A673 (cell line): ENCODE measurements around the gene CEP170B. TPM values are rescaled to one million over a fixed set of nuclear protein-coding genes. Genes with fewer than 3 reads are reported as not detected.
"Not testable (repeated sequence)": the region's sequence is repeated elsewhere in the genome, so short reads cannot be mapped to it uniquely, and the experiment has no call there.

ENCODE experiments used
- BruUV-seq: library from RNA; stranded (reverse); fragments of 400-500 nt; replicated peaks from 2 replicates; lab custom pipeline; 2021; lab: Mats Ljungman, UMichigan
- CTCF ChIA-PET: fragments of 300-600 bp; sonication (Branson Sonifier 250); formaldehyde crosslinking; loops from one replicate; lab custom pipeline; 2022; ENCODE audit warnings: antibody characterized with exemption; lab: Charles Lee
- POLR2A ChIA-PET: fragments of 300-600 bp; sonication (Branson Sonifier 250); formaldehyde crosslinking; loops from one replicate; lab custom pipeline; 2022; ENCODE audit warnings: antibody characterized with exemption; ENCODE audit not compliant: low non-redundant PET; lab: Charles Lee
- DNase-seq: peaks from one replicate; pipeline ENCODE4 v3.0.0-alpha.2; 2015; ENCODE audit warnings: low spot score
- H3K27ac ChIP-seq: fragments of 200-600 bp; sonication (generic); 2 replicates; pipeline ENCODE4 v1.5.1; 2016; ENCODE audit warnings: mixed run types, low read depth, mild to moderate bottlenecking, mixed read lengths, antibody characterized with exemption, low read length; ENCODE audit not compliant: poor library complexity, severe bottlenecking
- H3K27me3 ChIP-seq: fragments of 200-600 bp; sonication (generic); replicated peaks from 2 replicates; pipeline ENCODE4 v1.6.1; 2017; ENCODE audit warnings: mixed run types, low read depth, mild to moderate bottlenecking, mixed read lengths, antibody characterized with exemption, low read length; ENCODE audit not compliant: insufficient read depth, poor library complexity
- H3K36me3 ChIP-seq: fragments of 200-600 bp; sonication (generic); 2 replicates; pipeline ENCODE4 v1.6.1; 2016; ENCODE audit warnings: mixed run types, mild to moderate bottlenecking, mixed read lengths, antibody characterized with exemption, low read length; ENCODE audit not compliant: insufficient read depth, poor library complexity, severe bottlenecking
- H3K4me1 ChIP-seq: fragments of 200-600 bp; sonication (generic); 2 replicates; pipeline ENCODE4 v1.6.1; 2017; ENCODE audit warnings: mixed run types, mild to moderate bottlenecking, mixed read lengths, antibody characterized with exemption, low read length; ENCODE audit not compliant: insufficient read depth, poor library complexity, severe bottlenecking
- H3K4me3 ChIP-seq: fragments of 200-600 bp; sonication (generic); 2 replicates; pipeline ENCODE4 v1.5.1; 2016; ENCODE audit warnings: low read depth, mixed run types, mild to moderate bottlenecking, mixed read lengths, low read length; ENCODE audit not compliant: poor library complexity, severe bottlenecking
- H3K9me3 ChIP-seq: fragments of 200-600 bp; sonication (generic); 2 replicates; pipeline ENCODE4 v1.6.1; 2016; ENCODE audit warnings: mixed run types, low read depth, mild to moderate bottlenecking, mixed read lengths, antibody characterized with exemption, low read length; ENCODE audit not compliant: poor library complexity, severe bottlenecking
- EZH2 ChIP-seq: fragments of 200-600 bp; sonication (generic); IDR thresholded peaks from 2 replicates; pipeline ENCODE4 v1.6.1; 2017; ENCODE audit warnings: borderline replicate concordance, low read depth, mild to moderate bottlenecking, mixed read lengths, antibody characterized with exemption, low read length; ENCODE audit not compliant: poor library complexity, severe bottlenecking
- intact Hi-C: fragments of 100-400 bp; cut with micrococcal nuclease; formaldehyde crosslinking; loops from one replicate; pipeline ENCODE4 v1.10.0; 2022; ENCODE audit not compliant: unreplicated experiment
- total RNA-seq: library from RNA; stranded (reverse); gene quantifications from 2 replicates; pipeline ENCODE4 v1.2.3, GENCODE V29; 2021
- TF ChIP-seq, protein P1 (sequence below): fragments of 300-800, 200-600 bp; sonication (generic); conservative IDR thresholded peaks from 2 replicates; pipeline ENCODE4 v1.5.1; 2017; ENCODE audit warnings: low read depth, mild to moderate bottlenecking, antibody characterized with exemption, low read length, moderate library complexity, mixed read lengths

The CEP170B gene
- total RNA-seq, 1 experiment from 2014 or later, result 20.8 TPM

DNA sequence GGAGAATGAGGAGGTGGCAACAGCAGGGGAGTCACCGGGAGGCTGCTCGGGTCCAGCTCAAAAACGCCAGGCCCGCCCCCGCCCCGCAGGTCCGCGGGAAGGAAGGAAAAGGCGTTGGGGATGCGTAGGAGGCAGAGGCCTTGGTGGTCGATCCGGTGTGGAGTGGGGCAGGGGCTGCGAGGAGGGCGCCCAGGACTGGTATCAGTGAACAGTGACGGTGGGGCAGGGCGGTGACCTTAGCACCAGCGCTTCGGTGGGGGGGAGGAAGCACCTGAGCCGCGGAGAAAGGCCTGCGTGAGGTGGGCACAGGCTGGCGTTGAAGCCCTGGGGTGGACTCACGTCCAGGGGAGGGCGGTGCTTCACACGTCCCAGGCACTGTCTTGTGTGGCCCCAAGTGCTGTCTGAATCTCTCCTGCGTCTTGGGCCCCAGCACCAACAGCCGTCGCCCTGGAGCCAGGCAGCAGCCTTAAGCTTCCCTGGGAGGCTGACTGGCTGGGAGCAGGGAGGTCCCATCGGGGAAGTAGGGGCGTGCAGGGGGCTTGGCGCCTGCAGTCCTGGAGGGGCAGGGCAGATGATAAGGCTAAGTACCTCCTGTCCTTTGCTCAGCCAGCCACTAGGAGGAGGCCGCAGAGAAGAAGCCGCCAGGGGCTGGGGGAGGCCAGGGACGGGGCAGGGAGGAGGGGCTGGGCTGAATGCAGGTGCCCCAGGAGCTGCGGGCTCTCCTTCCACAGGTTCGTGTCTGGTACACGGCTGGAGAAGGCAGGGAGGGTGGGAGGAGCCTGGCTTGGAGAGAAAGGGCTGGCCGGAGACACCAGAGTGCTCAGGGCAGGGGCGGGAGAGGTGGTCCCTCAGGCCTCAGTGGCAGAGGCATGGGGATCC lies 37.7 kb upstream of the CEP170B start:
- POLR2A ChIA-PET, result no interaction called here
- CTCF ChIA-PET, result interaction anchor here (1.0 kb wide), 1 partner anchor 59 kb away, joined by 3 read pairs; no protein-coding TSS in a partner anchor
- TF ChIP-seq, protein P1, sequence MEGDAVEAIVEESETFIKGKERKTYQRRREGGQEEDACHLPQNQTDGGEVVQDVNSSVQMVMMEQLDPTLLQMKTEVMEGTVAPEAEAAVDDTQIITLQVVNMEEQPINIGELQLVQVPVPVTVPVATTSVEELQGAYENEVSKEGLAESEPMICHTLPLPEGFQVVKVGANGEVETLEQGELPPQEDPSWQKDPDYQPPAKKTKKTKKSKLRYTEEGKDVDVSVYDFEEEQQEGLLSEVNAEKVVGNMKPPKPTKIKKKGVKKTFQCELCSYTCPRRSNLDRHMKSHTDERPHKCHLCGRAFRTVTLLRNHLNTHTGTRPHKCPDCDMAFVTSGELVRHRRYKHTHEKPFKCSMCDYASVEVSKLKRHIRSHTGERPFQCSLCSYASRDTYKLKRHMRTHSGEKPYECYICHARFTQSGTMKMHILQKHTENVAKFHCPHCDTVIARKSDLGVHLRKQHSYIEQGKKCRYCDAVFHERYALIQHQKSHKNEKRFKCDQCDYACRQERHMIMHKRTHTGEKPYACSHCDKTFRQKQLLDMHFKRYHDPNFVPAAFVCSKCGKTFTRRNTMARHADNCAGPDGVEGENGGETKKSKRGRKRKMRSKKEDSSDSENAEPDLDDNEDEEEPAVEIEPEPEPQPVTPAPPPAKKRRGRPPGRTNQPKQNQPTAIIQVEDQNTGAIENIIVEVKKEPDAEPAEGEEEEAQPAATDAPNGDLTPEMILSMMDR, result peak; percentile 35; the same call in 1 of the 2 replicates
- TF ChIP-seq EZH2, result no peak
- H3K27ac ChIP-seq, result no peak overlapping the region
- H3K36me3 ChIP-seq, result no peaks in the 10 kb centered on the region
- peak; percentile 56 for DNase-seq
- H3K27me3 ChIP-seq, result no peaks in the 10 kb centered on the region
- H3K4me3 ChIP-seq, result peak overlapping the region; percentile 55
- peaks cover 7% of the 10 kb centered on the region for H3K4me1 ChIP-seq
- no peaks in the 10 kb centered on the region for H3K9me3 ChIP-seq
- intact Hi-C loops, result loop anchor here (2.0 kb wide), 1 partner anchor 59 kb away; no protein-coding TSS in a partner anchor
- BruUV-seq, result no TSS peak

DNA sequence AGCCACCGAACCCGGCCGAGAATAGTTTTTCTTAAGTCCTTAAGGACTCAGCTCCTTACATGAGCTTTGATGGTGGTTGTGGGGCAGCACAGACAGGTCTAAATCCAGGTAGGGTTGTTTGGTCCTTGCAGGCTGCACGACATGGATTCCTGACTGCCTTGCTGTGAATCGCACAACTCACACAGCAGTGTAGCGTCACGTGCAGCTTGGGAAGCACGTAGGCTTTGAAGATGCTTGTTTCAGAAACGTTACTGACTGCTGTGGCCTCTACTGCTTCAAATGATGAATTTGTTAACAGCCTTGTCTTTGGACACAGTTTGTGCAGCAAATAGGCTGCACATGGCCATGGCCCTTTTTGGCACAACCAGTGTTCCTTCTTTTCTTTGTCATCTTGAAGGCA lies 34.3 kb upstream of the CEP170B start:
- Histone ChIP-seq H3K36me3 (no peaks in the 10 kb centered on the region), H3K4me3 (no peak overlapping the region), H3K4me1 (peaks cover 7% of the 10 kb centered on the region), H3K27ac (no peak overlapping the region), H3K9me3 (no peaks in the 10 kb centered on the region), H3K27me3 (no peaks in the 10 kb centered on the region)
- POLR2A ChIA-PET, result no interaction called here
- CTCF ChIA-PET, result no interaction called here
- BruUV-seq, result no TSS peak
- intact Hi-C loops, result no loop called here
- TF ChIP-seq, protein P1, result no peak
- no peak for TF ChIP-seq EZH2
- no peak for DNase-seq

DNA sequence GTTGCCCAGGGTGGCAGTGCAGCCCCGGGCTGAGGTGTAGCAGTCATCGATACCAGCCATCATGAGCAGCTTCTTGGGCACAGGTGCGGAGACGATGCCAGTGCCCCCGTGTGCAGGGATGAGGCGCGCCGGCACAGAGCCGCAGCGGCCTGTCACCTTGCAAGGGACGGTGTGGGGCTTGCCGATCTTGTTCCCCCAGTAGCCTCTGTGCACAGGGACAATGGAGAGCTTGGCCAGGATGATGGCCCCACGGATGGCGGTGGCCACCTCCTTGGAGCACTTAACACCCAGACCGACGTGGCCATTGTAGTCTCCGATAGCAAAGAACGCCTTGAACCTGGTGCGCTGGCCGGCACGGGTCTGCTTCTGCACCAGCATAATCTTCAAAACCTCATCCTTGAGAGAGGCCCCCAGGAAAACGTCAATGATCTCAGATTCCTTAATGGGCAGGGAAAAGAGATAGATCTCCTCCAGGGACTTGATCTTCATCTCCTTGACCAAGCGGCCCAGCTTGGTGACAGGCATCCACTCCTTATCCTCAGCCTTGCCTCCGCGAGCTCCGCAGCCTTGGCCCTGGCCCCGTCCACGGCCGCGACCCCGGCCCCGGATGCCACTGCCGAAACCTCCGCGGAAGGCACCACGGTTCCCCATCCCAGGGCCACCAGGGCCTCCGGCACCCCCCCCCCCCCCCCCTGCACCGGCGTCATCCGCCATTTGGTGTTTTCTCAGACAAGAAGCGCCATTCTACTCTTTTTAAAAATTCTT lies 28.7 kb upstream of the CEP170B start:
- intact Hi-C loops, H3K27ac ChIP-seq, DNase-seq, H3K4me3 ChIP-seq, H3K27me3 ChIP-seq, BruUV-seq, H3K9me3 ChIP-seq, H3K4me1 ChIP-seq, H3K36me3 ChIP-seq, CTCF ChIA-PET, POLR2A ChIA-PET: not testable (repeated sequence)
